Upper lobe of left lung (tissue), 4 donors: ENCODE measurements around the gene SLC9C2.

ENCODE experiments used
- EP300 ChIP-seq, 4 donors: sonication (generic); formaldehyde crosslinking; IDR thresholded peaks; one replicate each; pipeline ENCODE4 v1.5.1; 2017; ENCODE audit warnings: antibody characterized with exemption in 4 of 4, control low read depth in 2 of 4
- POLR2A ChIP-seq, 4 donors: fragments of 450-650 bp; IDR thresholded peaks; one replicate each; pipeline ENCODE4 v1.5.1; 2016 to 2017; ENCODE audit warnings: antibody characterized with exemption in 4 of 4, mild to moderate bottlenecking in 2 of 4
- POLR2AphosphoS5 ChIP-seq, 2 donors: sonication (generic); formaldehyde crosslinking; IDR thresholded peaks; one replicate each; pipeline ENCODE4 v1.5.1; 2017; ENCODE audit warnings: antibody characterized with exemption in 2 of 2
- TF ChIP-seq, protein P1 (sequence below), 6 experiments: fragments of 450-650 bp in 4 of 6; fragments of 200-600 bp in 2 of 6; sonication (generic) in 2 of 6; IDR thresholded peaks; one replicate each; pipeline ENCODE4 v1.5.1; 2016 to 2019; ENCODE audit warnings: antibody characterized with exemption in 6 of 6

DNA sequence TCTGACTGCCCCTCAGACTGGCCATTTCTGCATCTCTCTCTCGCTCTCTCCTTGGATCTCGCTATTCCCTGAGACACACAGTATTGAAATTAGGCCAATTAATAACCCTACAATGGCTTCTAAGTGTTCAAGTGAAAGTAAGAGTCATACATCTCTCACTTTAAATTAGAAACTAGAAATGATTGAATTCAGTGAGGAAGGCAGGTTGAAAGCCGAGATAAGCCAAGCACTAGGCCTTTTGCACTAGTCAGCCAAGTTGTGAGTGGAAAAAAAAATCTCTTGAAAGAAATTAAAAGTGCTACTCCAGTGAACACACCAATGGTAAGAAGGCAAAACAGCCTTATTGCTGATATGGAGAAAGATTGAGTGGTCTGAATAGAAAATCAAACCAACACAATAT, 51.2 kb downstream of the SLC9C2 start:
- TF ChIP-seq, protein P1, sequence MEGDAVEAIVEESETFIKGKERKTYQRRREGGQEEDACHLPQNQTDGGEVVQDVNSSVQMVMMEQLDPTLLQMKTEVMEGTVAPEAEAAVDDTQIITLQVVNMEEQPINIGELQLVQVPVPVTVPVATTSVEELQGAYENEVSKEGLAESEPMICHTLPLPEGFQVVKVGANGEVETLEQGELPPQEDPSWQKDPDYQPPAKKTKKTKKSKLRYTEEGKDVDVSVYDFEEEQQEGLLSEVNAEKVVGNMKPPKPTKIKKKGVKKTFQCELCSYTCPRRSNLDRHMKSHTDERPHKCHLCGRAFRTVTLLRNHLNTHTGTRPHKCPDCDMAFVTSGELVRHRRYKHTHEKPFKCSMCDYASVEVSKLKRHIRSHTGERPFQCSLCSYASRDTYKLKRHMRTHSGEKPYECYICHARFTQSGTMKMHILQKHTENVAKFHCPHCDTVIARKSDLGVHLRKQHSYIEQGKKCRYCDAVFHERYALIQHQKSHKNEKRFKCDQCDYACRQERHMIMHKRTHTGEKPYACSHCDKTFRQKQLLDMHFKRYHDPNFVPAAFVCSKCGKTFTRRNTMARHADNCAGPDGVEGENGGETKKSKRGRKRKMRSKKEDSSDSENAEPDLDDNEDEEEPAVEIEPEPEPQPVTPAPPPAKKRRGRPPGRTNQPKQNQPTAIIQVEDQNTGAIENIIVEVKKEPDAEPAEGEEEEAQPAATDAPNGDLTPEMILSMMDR (IDR thresholded peaks at IDR 0.05), result no peak
- no peak for TF ChIP-seq POLR2A (IDR thresholded peaks at IDR 0.05)
- no peak for TF ChIP-seq POLR2AphosphoS5 (IDR thresholded peaks at IDR 0.05)
- no peak for TF ChIP-seq EP300 (IDR thresholded peaks at IDR 0.05)
